Neural progenitor cell (in vitro differentiated cells): ENCODE measurements around the gene SNX25. TPM values are rescaled to one million over a fixed set of nuclear protein-coding genes. Genes with fewer than 3 reads are reported as not detected.

Experiments
- DNase-seq: peaks from one replicate; pipeline ENCODE4 v3.0.0-alpha.2; 2016; ENCODE audit warnings: low spot score
- H2AFZ ChIP-seq: fragments of 200-600 bp; sonication (generic); replicated peaks from 2 replicates; pipeline ENCODE4 v1.6.1; 2016; ENCODE audit warnings: antibody characterized with exemption
- H3F3A ChIP-seq: fragments of 200-600 bp; sonication (generic); 2 replicates; pipeline ENCODE4 v1.6.1; 2016; ENCODE audit warnings: antibody characterized with exemption, low read depth
- H3K27ac ChIP-seq: fragments of 200-600 bp; sonication (generic); 2 replicates; pipeline ENCODE4 v1.5.1; 2016; ENCODE audit warnings: mild to moderate bottlenecking
- H3K27me3 ChIP-seq: fragments of 200-600 bp; sonication (generic); 2 replicates; pipeline ENCODE4 v1.6.1; 2016; ENCODE audit warnings: mild to moderate bottlenecking, moderate library complexity
- H3K36me3 ChIP-seq: fragments of 200-600 bp; sonication (generic); 2 replicates; pipeline ENCODE4 v1.5.1; 2016
- H3K4me1 ChIP-seq: fragments of 200-600 bp; sonication (generic); 2 replicates; pipeline ENCODE4 v1.6.1; 2016; ENCODE audit warnings: mixed run types
- H3K4me2 ChIP-seq: fragments of 200-600 bp; sonication (generic); 2 replicates; pipeline ENCODE4 v1.6.1; 2016
- H3K4me3 ChIP-seq: fragments of 200-600 bp; sonication (generic); 2 replicates; pipeline ENCODE4 v1.5.1; 2016
- H3K79me2 ChIP-seq: fragments of 200-600 bp; sonication (generic); 2 replicates; pipeline ENCODE4 v1.6.1; 2016; ENCODE audit warnings: low read depth
- H3K9ac ChIP-seq: fragments of 200-600 bp; sonication (generic); 2 replicates; pipeline ENCODE4 v1.6.1; 2016
- H3K9me3 ChIP-seq: fragments of 200-600 bp; sonication (generic); 2 replicates; pipeline ENCODE4 v1.5.1; 2016; ENCODE audit warnings: low read depth
- H4K20me1 ChIP-seq: fragments of 200-600 bp; sonication (generic); 2 replicates; pipeline ENCODE4 v1.6.1; 2016; ENCODE audit warnings: low read depth
- H3K27ac Mint-ChIP-seq: 3 replicates; pipeline ENCODE4 v1.8.0; 2021; ENCODE audit warnings: mixed read lengths
- H3K27me3 Mint-ChIP-seq: 2 replicates; pipeline ENCODE4 v1.8.0; 2022; ENCODE audit warnings: low read depth, mild to moderate bottlenecking, inconsistent platforms, moderate library complexity, mixed read lengths; ENCODE audit not compliant: insufficient read depth
- H3K36me3 Mint-ChIP-seq: 3 replicates; pipeline ENCODE4 v1.8.0; 2021; ENCODE audit warnings: mixed read lengths
- H3K4me1 Mint-ChIP-seq: 3 replicates; pipeline ENCODE4 v1.8.0; 2021; ENCODE audit warnings: mixed read lengths
- H3K4me3 Mint-ChIP-seq: 3 replicates; pipeline ENCODE4 v1.8.0; 2021; ENCODE audit warnings: mild to moderate bottlenecking, moderate library complexity, mixed read lengths
- H3K9me3 Mint-ChIP-seq: 3 replicates; pipeline ENCODE4 v1.8.0; 2020; ENCODE audit warnings: mixed read lengths
- EZH2 ChIP-seq: fragments of 200-600 bp; sonication (generic); IDR thresholded peaks from 2 replicates; pipeline ENCODE4 v1.6.1; 2017; ENCODE audit warnings: antibody characterized with exemption, mild to moderate bottlenecking, moderate library complexity
- EZH2phosphoT487 ChIP-seq: fragments of 200-600 bp; sonication (generic); IDR thresholded peaks from 2 replicates; pipeline ENCODE4 v1.6.1; 2017; ENCODE audit warnings: antibody characterized with exemption
- total RNA-seq: library from RNA; depleted of rRNA; stranded (reverse); fragments of >200 nt; gene quantifications from 2 replicates; pipeline ENCODE4 v1.2.3, GENCODE V29; 2015; ENCODE audit warnings: low replicate concordance
- TF ChIP-seq, protein P1 (sequence below): fragments of 200-600 bp; sonication (generic); IDR thresholded peaks from 2 replicates; pipeline ENCODE4 v1.5.1; 2017; ENCODE audit warnings: antibody characterized with exemption, mild to moderate bottlenecking

The SNX25 gene
- total RNA-seq, 1 donor from 2014 or later: 50.8 TPM

DNA sequence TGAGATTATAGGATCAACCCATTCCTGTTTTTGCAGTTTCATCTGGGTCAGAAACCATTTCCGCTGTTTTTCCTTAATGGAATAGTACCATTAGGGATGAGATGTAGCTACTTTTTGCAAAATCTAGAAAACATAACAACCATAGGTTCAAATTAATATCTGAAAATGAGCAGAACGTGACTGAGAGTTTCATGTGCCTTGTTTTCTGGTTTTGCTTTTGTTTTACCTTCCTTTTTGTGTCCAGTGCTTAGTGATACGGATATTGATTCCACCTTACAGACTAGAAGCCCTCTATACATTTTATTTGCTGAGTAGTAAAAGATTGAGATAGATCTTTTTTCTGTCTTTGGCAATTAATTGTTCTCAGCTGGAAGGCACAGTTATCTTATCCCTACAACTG lies 46.5 kb downstream of the SNX25 start:
- Mint-ChIP-seq H3K9me3 (no peaks in the 10 kb centered on the region), H3K27me3 (peaks cover under 1% of the 10 kb centered on the region), H3K4me3 (no peak overlapping the region), H3K27ac (no peak overlapping the region), H3K36me3 (peaks cover 5% of the 10 kb centered on the region), H3K4me1 (peaks cover 7% of the 10 kb centered on the region)
- H3K79me2 ChIP-seq: no peaks in the 10 kb centered on the region
- no peak overlapping the region for H3K4me3 ChIP-seq
- H4K20me1 ChIP-seq: no peaks in the 10 kb centered on the region
- no peak overlapping the region for H3K9ac ChIP-seq
- no peaks in the 10 kb centered on the region for H3F3A ChIP-seq
- TF ChIP-seq EZH2phosphoT487 (no peak), EZH2 (no peak)
- TF ChIP-seq, protein P1, sequence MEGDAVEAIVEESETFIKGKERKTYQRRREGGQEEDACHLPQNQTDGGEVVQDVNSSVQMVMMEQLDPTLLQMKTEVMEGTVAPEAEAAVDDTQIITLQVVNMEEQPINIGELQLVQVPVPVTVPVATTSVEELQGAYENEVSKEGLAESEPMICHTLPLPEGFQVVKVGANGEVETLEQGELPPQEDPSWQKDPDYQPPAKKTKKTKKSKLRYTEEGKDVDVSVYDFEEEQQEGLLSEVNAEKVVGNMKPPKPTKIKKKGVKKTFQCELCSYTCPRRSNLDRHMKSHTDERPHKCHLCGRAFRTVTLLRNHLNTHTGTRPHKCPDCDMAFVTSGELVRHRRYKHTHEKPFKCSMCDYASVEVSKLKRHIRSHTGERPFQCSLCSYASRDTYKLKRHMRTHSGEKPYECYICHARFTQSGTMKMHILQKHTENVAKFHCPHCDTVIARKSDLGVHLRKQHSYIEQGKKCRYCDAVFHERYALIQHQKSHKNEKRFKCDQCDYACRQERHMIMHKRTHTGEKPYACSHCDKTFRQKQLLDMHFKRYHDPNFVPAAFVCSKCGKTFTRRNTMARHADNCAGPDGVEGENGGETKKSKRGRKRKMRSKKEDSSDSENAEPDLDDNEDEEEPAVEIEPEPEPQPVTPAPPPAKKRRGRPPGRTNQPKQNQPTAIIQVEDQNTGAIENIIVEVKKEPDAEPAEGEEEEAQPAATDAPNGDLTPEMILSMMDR: no peak
- H3K27me3 ChIP-seq: no peaks in the 10 kb centered on the region
- H3K4me1 ChIP-seq: peaks cover 16% of the 10 kb centered on the region
- no peaks in the 10 kb centered on the region for H3K36me3 ChIP-seq
- no peak overlapping the region for H3K27ac ChIP-seq
- DNase-seq: no peak
- no peak overlapping the region for H3K4me2 ChIP-seq
- H2AFZ ChIP-seq: no peak overlapping the region
- H3K9me3 ChIP-seq: no peaks in the 10 kb centered on the region

DNA sequence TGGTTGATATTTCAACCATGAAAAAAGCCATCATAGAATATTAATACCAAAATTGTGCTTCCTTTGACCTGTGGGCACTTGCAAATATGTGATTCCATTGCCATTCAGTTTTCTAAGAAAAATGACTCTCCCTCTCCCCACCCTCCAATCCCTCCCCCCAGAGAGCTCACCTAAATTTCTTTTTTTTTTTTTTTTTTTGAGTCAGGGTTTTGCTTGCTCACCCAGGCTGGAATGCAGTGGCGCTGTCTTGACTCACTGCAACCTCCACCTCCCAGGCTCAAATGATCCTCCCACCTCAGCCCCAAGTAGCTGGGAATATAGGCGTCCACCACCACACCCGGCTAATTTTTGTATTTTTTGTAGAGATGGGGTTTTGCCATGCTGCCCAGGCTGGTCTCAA lies 47.0 kb downstream of the SNX25 start:
- H4K20me1 ChIP-seq: no peaks in the 10 kb centered on the region
- no peak for TF ChIP-seq EZH2
- TF ChIP-seq, protein P1: no peak
- no peak for TF ChIP-seq EZH2phosphoT487
- no peaks in the 10 kb centered on the region for H3K36me3 ChIP-seq
- Mint-ChIP-seq H3K36me3 (peaks cover 5% of the 10 kb centered on the region), H3K9me3 (no peaks in the 10 kb centered on the region), H3K27me3 (peaks cover 2% of the 10 kb centered on the region), H3K4me3 (no peak overlapping the region), H3K4me1 (peaks cover 5% of the 10 kb centered on the region), H3K27ac (no peak overlapping the region)
- H3K9ac ChIP-seq: no peak overlapping the region
- no peaks in the 10 kb centered on the region for H3K27me3 ChIP-seq
- H3K4me3 ChIP-seq: no peak overlapping the region
- no peak overlapping the region for H2AFZ ChIP-seq
- no peaks in the 10 kb centered on the region for H3K79me2 ChIP-seq
- no peaks in the 10 kb centered on the region for H3K9me3 ChIP-seq
- H3K27ac ChIP-seq: no peak overlapping the region
- H3K4me1 ChIP-seq: peaks cover 16% of the 10 kb centered on the region
- no peak for DNase-seq
- H3K4me2 ChIP-seq: no peak overlapping the region
- no peaks in the 10 kb centered on the region for H3F3A ChIP-seq

DNA sequence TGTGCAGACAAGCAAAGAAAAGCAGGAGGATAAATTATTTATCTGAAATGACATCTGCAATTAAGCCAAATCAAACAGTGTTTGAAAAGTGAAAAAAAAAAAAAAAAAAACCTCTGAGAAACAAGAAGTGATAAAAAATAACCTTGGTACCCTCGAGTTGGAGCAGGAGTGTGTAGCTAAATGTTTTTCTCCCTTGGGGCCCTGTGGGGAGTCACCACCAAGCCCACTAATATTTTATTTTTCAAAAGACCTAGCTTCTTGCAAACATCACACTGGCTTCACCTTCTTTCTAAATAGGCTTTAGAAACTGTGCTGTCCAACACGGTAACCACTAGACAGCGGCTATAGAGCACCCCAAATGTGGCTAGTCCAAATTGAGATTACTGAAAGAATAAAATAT lies 47.7 kb downstream of the SNX25 start:
- no peak overlapping the region for H3K4me3 ChIP-seq
- no peaks in the 10 kb centered on the region for H3F3A ChIP-seq
- no peaks in the 10 kb centered on the region for H3K27me3 ChIP-seq
- H2AFZ ChIP-seq: no peak overlapping the region
- TF ChIP-seq, protein P1: no peak
- TF ChIP-seq EZH2phosphoT487 (no peak), EZH2 (no peak)
- no peak overlapping the region for H3K27ac Mint-ChIP-seq
- H3K79me2 ChIP-seq: no peaks in the 10 kb centered on the region
- no peak overlapping the region for H3K9ac ChIP-seq
- H3K27me3 Mint-ChIP-seq: peaks cover 2% of the 10 kb centered on the region
- H3K4me3 Mint-ChIP-seq: no peak overlapping the region
- H3K9me3 Mint-ChIP-seq: no peaks in the 10 kb centered on the region
- no peaks in the 10 kb centered on the region for H4K20me1 ChIP-seq
- DNase-seq: no peak
- no peak overlapping the region for H3K4me2 ChIP-seq
- H3K4me1 ChIP-seq: peaks cover 16% of the 10 kb centered on the region
- H3K36me3 ChIP-seq: no peaks in the 10 kb centered on the region
- peaks cover 5% of the 10 kb centered on the region for H3K36me3 Mint-ChIP-seq
- H3K9me3 ChIP-seq: no peaks in the 10 kb centered on the region
- peaks cover 5% of the 10 kb centered on the region for H3K4me1 Mint-ChIP-seq
- H3K27ac ChIP-seq: no peak overlapping the region
